OCI-LY7 (cell line): ENCODE results near the gene BRSK2.

ENCODE experiments used
- EZH2phosphoT487 ChIP-seq: fragments of 200-600 bp; sonication (generic); IDR thresholded peaks from 2 replicates; pipeline ENCODE4 v1.6.1; 2018; ENCODE audit warnings: low read depth, borderline replicate concordance, mild to moderate bottlenecking, mixed run types, antibody characterized with exemption, low read length, moderate library complexity, mixed read lengths
- TF ChIP-seq, protein P1 (sequence below): fragments of 200-600 bp; sonication (generic); conservative IDR thresholded peaks from 2 replicates; pipeline ENCODE4 v1.5.1; 2014; ENCODE audit warnings: mild to moderate bottlenecking, antibody characterized with exemption, low read length, moderate library complexity, mixed read lengths

DNA sequence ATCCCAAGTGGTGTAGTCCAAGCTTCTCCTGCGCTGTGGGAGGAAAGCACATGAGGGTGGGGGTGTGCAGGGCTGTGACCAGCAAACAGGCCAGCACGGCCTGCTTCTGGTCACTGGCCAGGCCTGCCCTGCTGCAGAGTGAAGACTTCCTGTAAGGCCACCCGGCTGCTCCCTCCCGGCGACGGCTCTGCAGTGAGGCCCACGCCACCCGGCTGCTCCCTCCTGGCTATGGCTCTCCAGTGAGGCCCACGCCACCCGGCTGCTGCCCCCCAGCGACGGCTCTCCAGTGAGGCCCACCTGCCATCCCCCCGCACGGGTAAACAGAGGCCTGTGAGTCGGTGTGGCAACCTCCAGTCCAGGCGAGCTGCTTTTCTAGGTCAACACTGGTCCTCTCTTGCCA lies 31.4 kb upstream of the BRSK2 start:
- TF ChIP-seq, protein P1, sequence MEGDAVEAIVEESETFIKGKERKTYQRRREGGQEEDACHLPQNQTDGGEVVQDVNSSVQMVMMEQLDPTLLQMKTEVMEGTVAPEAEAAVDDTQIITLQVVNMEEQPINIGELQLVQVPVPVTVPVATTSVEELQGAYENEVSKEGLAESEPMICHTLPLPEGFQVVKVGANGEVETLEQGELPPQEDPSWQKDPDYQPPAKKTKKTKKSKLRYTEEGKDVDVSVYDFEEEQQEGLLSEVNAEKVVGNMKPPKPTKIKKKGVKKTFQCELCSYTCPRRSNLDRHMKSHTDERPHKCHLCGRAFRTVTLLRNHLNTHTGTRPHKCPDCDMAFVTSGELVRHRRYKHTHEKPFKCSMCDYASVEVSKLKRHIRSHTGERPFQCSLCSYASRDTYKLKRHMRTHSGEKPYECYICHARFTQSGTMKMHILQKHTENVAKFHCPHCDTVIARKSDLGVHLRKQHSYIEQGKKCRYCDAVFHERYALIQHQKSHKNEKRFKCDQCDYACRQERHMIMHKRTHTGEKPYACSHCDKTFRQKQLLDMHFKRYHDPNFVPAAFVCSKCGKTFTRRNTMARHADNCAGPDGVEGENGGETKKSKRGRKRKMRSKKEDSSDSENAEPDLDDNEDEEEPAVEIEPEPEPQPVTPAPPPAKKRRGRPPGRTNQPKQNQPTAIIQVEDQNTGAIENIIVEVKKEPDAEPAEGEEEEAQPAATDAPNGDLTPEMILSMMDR, result no peak
- no peak for TF ChIP-seq EZH2phosphoT487
